DMS79 treated with DMSO at 0.1 percent for 48 hours (cell line): Measurements from ENCODE around the gene ADM2.
A peak's percentile ranks its signal among the peaks of the same experiment; 100 is the strongest.
"Not testable (repeated sequence)": the region's sequence is repeated elsewhere in the genome, so short reads cannot be mapped to it uniquely, and the experiment has no call there.

Experiments used
- DNase-seq: peaks from one replicate; lab custom pipeline; 2025; lab: John Stamatoyannopoulos, UW

ADM2 gene

GRCh38 chr22:50525858-50526107 is 44.4 kb downstream of the ADM2 start:
- no peak for DNase-seq

GRCh38 chr22:50526108-50526833 is 44.9 kb downstream of the ADM2 start:
- peak; percentile 15 for DNase-seq

GRCh38 chr22:50526834-50527801 is 45.8 kb downstream of the ADM2 start:
- DNase-seq = peak; percentile 6

- DNase-seq = no peak
Observed at GRCh38 chr22:50527921-50528681, 46.8 kb downstream of the ADM2 start.

GRCh38 chr22:50528682-50529415 is 47.5 kb downstream of the ADM2 start:
- no peak for DNase-seq

GRCh38 chr22:50529416-50529896 is 48.1 kb downstream of the ADM2 start:
- DNase-seq = no peak

GRCh38 chr22:50529897-50530579 is 48.7 kb downstream of the ADM2 start, which contains the start of gene TYMP:
TSS of gene TYMP (minus strand) at chr22:50530012. CDS start at chr22:50529709, 303 bp downstream.
- DNase-seq = no peak

GRCh38 chr22:50530580-50530876 is 49.2 kb downstream of the ADM2 start:
- DNase-seq = no peak

DNA sequence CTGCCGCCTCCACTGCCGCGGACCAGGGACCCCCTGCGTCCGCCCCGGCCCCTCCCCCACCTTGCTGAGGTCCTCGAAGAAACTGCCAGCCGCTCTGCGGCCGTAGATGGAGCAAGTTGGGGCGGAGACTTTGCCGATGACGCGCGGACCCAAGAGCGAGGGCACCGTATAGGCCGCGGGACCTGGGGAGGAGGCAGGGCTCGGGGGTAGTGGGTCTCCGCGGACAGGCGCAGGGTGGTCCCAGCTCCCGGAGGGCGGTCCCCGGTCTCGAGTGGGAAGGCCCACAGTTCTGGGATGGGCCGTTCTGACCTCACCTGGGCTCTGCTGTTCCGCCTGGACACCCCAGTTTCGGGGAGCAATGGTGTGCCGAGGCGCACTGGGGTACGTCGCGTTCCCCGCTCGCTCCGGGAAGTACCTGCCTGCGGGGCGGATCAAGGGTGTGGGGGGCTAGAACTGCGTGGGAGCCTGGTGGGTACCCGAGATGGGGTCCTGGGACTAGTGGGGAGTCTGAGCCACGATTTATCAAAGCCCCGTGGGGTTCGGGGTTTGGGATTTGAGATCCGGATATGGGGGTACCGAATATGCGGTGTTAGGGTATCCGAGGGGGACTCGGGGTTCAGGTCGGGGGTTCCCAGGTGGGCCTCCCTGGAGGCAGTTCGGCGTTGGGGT is 49.7 kb downstream of the ADM2 start:
- DNase-seq = peak; percentile 27

DNA sequence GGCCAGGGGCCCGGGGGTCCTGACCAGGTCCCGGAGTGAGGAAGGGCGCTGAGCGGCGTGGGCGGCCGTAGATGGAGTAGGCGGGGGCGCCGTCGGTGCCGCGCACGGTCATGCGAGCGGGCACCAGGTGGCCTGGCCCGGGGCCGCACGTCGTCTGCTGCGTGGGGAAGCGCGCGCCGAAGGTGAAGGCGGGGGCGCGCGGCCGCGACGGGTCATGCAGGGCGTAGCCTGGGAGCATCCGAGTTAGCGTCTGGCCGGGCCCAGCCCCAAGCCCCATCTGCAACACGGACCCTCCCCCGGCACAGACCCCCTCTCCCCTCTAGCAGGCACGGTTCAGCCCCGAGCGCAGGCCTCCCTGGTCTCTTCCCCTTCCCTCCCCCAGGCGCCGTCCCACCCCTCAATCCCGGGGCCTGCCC is 50.2 kb downstream of the ADM2 start:
- peak; percentile 7 for DNase-seq

DNA sequence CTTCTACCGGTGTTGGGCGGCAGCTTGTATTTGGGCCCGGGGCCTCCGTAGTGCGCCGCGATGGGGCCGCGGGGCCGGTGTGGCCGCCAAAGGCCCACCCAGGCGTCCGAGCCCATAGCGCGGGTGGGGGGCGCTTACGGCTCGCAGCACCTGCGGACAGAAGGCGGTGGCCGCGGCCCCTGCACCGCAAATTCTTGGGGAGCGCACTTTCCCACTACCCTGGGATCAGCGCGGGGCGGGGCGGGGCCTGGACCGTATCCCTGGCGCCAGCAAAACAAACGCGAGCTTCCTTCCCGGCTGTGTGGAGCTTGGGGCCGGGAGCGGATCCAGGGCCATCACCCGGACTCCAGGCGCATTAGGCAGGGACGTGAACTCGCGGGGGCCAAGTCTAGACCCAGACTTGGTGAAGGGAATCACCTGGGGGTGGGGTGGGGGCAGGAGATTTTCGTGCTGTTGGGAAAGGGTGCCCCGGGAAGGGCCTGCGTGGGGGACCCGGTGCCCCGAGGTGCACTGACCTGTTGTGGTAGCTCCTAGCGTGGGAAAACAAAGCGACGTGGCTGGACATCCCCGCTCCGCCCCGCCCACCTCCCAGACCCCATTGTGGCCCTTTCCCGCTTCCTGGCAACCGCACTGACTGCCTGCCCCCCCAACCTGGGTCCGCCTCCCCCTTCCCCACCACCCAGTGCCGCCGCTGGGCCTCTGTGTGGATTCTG is 50.8 kb downstream of the ADM2 start:
- no peak for DNase-seq

DNA sequence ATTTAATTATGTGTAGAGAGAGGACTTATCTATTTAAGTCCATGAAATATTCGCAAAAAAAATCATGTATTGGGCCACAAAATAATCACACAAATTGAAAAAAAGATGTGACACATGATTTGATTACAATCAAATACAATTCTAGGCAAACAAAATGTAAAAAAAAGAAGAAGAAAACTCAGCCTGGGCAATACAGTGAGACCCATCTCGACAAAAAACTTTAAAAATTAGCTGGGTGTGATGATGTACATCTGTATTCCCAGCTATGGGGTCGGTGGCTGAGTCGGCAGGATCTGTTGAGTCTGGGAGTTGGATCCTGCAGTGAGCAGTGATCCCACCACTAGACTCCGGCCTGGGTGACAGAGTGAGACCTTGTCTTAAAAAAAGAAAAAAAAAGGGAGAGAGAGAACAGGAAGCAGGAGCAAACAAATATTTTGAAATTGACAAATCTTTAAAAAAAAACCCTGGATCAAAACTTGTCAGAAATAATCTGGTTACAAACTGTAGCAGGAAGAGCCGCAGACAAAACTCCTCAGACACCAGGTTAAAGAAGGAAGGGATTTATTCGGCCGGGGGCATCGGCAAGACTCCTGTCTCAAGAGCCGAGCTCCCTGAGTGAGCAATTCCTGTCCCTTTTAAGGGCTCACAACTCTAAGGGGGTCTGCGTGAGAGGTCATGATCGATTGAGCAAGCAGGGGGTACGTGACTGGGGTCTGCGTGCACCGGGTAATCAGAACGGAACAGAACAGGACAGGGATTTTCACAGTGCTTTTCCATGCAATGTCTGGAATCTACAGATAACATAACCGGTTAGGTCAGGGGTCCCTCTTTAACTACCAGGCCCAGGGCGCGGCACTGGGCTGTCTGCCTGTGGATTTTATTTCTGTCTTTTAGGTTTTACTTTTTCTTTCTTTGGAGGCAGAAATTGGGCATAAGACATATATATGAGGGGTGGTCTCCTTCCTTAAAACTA is 51.8 kb downstream of the ADM2 start:
- no peak for DNase-seq

DNA sequence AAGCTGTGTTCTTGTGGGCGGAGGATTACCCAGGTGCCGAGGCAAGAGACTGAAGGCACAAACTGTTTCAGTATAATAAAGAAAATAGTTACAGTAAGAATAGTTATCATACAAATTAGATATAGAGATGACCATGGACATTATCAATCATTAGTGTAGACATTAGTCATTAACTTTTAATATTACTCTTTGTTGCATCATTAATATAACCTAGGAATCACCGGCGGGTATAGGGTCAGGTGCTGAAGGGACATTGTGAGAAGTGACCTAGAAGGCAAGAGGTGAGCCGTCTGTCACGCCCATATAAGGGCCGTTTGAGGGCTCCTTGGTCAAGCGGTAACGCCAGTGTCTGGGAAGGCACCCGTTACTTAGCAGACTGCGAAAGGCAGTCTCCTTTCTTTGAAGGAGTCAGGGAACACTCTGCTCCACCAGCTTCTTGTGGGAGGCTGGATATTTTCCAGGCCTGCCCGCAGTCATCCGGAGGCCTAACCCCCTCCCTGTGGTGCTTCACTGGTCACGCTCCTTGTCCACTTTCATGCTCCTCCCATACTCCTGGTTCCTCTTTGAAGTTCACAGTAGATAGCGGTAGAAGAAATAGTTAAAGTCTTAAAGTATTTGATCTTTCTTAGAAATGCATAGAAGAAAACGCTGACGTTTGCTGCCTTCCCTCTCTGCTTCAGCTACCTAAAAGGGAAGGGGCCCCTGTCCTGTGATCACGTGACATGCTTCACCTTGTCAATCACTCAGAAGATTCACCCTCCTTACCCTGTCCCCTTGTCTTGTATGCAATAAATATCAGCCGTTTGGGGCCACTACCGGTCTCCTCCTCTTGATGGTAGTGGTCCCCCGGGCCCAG is 52.7 kb downstream of the ADM2 start:
- not testable (repeated sequence) for DNase-seq

- no peak for DNase-seq
Observed at GRCh38 chr22:50535113-50535512, 53.8 kb downstream of the ADM2 start.
